OCI-LY7 (cell line): ENCODE data around the gene CCNB2.

ENCODE experiments used
- CTCF ChIP-seq: fragments of 200-600 bp; sonication (generic); conservative IDR thresholded peaks from 2 replicates; pipeline ENCODE4 v1.5.1; 2014; ENCODE audit warnings: mild to moderate bottlenecking, antibody characterized with exemption, low read length, moderate library complexity, mixed read lengths
- EZH2phosphoT487 ChIP-seq: fragments of 200-600 bp; sonication (generic); IDR thresholded peaks from 2 replicates; pipeline ENCODE4 v1.6.1; 2018; ENCODE audit warnings: low read depth, borderline replicate concordance, mild to moderate bottlenecking, mixed run types, antibody characterized with exemption, low read length, moderate library complexity, mixed read lengths

- no peak for TF ChIP-seq CTCF
- no peak for TF ChIP-seq EZH2phosphoT487
Measured at GRCh38 chr15:59074607-59075006, 30.3 kb upstream of the CCNB2 start.
